Skeletal muscle cell (primary cell): Measurements from ENCODE around the gene CHN1.

ENCODE experiments used
- DNase-seq: peaks from one replicate; pipeline ENCODE4 v3.0.0-alpha.2; 2010; ENCODE audit warnings: low read depth
- H3K4me3 ChIP-seq: 2 replicates; pipeline ENCODE4 v1.5.1; 2011; ENCODE audit warnings: low read depth, mild to moderate bottlenecking, control low read depth, low read length, moderate library complexity

The CHN1 gene

DNA sequence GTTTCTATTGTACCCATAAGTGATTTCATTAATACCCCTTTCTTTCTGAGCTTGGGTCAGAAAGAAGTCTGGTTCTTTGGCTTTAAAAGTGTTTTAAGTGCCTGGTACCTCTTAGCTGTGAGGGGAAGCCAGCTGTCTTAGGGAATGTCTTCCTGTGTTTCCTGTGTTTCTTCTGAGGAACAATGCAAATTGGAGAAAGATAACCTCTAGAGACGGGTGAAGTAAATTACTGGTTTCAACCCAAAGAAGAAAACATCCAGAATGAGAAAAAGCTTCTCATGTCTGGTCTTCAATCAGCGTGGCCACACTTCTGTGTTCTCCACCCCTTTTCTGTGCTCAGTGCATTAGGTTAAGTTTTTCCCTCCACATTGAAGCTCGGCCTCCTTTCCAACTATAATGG lies 10.2 kb upstream of the CHN1 start:
- no peak overlapping the region for H3K4me3 ChIP-seq

DNA sequence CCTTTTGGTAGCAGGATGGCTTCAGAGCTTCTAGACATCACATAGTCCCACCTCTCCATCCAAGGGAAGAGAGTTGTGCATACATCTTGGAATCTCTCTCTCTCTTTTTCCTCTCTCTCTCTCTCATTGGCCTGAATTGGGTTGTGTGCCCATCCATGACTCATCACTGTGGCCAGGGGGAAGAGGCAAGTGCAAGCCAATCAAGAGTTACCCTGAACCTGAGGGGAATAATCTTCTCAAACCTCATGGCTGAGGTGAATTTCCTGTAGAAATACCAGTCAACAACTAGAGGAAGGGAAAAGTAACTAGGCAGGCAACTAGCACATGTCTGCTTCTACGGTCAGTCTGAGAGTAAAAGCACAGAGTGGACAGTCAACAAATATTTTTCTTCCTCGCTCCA lies 7.3 kb upstream of the CHN1 start:
- DNase-seq = no peak
- H3K4me3 ChIP-seq = no peak overlapping the region

More for the DNA sequence above, 10.2 kb upstream of the CHN1 start:
- DNase-seq = no peak

GRCh38 chr2:175011505-175011904 lies 6.3 kb upstream of the CHN1 start:
- no peak overlapping the region for H3K4me3 ChIP-seq
- DNase-seq = no peak

DNA sequence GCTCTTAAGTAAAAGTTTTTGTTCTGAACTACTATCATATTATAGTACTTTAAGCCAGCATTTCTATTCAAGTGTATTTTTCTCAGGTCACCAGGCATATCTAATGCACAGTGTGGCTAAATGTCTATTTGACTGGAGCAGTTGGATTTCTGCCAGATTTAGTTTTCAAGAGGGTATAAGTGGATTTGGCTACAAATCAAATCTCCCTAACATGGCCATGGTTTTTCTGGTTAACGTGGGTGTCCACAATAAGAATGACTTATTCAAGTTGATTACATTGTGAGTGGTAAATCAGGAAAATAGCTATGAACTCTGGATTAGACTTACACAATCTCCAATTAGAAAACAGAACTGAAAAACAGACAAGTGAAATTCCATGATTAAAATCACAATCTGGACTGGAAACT lies 5.7 kb upstream of the CHN1 start:
- DNase-seq = no peak
- H3K4me3 ChIP-seq = no peak overlapping the region

DNA sequence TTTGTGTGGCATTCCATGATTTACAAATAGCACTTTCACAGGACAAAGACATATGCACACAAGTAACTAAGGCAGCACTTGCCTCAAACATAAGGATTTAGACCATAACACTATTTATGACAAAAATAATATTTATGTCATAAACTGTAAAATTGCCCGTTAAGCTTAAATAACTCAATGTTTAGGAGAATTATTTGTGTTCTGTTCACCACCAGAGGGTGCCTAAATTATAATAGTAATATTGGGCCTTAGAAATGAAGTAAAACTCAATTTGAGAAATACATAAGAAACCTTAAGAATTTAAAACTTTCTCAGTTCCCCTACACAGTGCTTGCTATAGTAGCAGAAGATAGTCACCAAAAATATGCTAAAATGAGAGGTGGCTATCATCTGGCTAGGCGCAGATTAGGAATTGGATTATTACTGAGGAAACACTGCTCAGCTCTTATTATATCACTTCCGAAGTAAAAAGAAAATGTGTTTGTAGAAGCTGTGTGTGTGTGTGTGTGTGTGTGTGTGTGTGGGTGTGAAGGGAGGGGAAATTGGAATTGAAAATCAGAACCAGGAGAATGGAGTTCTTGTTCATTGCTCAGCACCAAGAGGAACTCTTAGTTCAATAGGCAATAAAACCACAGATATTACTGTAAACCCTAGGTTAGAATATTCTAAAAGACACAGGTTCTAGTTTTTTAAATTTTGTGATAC lies 4.9 kb upstream of the CHN1 start:
- no peak for DNase-seq
- no peak overlapping the region for H3K4me3 ChIP-seq

- no peak for DNase-seq
- H3K4me3 ChIP-seq = no peak overlapping the region
Observed at GRCh38 chr2:175008801-175009495, 3.8 kb upstream of the CHN1 start.

- no peak overlapping the region for H3K4me3 ChIP-seq
- DNase-seq = no peak
Observed at GRCh38 chr2:175008009-175008408, 2.8 kb upstream of the CHN1 start.

DNA sequence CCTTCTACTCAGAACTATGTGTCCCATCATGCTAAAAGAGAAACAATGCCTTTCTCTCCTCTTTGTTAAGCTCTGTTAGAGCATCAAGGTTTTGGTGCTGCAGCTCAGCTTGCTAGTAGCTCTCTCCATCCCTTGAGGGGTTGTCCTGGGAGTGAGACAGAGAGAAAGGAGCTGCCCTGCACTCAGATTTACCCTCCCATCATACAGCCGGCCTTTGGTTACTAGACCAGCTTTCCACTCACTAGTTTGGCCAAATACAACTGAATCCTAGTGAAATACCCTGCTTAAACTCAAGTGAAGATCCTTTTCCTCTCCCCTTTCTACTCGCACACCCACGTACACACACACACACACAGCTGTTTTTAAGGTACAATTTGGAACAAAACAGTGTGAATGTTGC lies 2.3 kb upstream of the CHN1 start:
- DNase-seq = no peak
- no peak overlapping the region for H3K4me3 ChIP-seq

GRCh38 chr2:175006281-175006680 lies 1.1 kb upstream of the CHN1 start:
- H3K4me3 ChIP-seq = no peak overlapping the region
- DNase-seq = no peak

DNA sequence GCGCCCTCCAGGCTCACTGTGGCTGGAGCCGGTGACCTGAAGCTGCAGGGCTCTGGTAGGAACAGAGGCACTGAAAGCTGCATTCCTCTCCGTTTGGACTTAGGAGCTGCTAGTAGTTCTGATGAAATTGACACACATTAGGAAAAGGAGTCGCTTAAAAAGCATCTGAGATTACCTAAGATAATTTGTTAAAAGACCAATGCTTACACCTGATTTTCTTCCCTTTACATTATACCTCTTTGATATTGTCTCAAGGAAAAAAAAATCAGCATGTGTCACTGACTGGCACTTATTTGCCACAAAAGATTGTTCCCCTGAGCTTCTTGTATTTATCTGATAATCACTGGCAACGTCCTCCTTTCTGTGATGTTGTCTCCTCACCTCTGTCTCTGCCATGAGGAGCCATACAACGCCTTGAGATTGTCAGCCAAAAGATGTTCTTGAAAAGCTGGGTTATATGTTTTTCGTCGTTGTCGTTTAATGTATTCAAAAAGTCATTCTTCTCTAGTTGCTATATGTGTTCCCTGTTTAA lies 618 bp upstream of the CHN1 start:
- H3K4me3 ChIP-seq = peak overlapping the region; percentile 69
- DNase-seq = no peak

DNA sequence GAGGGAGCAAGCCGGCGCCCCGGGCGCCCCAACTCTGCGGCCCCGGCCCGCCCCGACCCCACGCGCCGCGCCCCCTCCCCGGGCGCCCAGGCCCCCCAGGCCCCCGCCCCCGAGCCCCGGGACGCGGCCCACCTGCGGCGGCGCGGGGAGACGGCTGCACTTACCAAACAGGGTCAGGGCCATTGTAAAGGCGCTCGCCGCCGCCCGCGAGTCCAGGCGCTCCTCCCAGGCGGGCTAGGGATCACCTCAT lies 526 bp downstream of the CHN1 start:
- DNase-seq = no peak
- peak overlapping the region; percentile 69 for H3K4me3 ChIP-seq

GRCh38 chr2:175003875-175004729 lies 1.1 kb downstream of the CHN1 start:
- H3K4me3 ChIP-seq = peak overlapping the region; percentile 69

GRCh38 chr2:175002547-175003274 lies 2.5 kb downstream of the CHN1 start:
- DNase-seq = no peak
- no peak overlapping the region for H3K4me3 ChIP-seq

More at GRCh38 chr2:175003875-175004729, 1.1 kb downstream of the CHN1 start:
- DNase-seq = no peak

GRCh38 chr2:175001566-175001965 lies 3.6 kb downstream of the CHN1 start:
- no peak for DNase-seq
- no peak overlapping the region for H3K4me3 ChIP-seq

DNA sequence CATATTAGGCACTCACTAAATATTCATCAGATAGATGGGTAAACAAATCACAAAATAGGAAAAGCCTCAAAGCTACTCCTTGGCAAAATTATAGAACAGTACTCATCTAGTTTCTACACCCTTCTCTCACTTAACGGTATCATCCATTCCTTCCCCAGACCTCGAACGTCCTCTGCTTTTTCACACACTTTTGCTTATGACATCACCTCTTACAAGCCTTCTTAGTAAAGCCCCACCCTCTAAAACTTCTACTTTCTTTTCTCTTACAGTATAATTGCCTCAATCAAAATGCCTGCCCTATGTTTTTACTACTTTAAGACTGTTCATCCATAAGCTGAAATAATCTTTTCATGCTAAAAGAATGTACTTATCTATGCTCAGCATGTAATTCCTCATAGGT lies 8.1 kb downstream of the CHN1 start:
- DNase-seq = no peak
- no peak overlapping the region for H3K4me3 ChIP-seq

DNA sequence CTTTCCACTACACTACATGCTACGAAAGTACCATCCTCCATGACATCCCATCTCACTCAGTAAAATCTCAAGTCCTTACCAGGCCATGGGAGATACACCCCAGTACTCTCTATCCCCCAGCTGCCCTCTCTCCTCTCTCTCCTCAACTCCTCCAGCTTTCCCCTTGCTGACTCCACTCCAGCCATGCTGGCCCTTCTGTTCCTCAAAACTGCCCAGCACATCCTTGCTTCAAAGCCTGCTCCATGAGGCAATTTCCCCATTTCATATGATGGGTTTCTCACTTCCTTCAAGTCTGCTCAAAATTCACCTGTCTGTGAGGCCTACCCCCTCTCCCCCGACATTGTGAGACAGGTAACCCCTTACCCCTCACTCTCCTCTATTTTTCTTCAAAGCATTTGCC lies 8.6 kb downstream of the CHN1 start:
- H3K4me3 ChIP-seq = no peak overlapping the region
- no peak for DNase-seq

GRCh38 chr2:174994381-174994780 lies 10.8 kb downstream of the CHN1 start:
- no peak for DNase-seq
- no peak overlapping the region for H3K4me3 ChIP-seq

- H3K4me3 ChIP-seq = no peak overlapping the region
- DNase-seq = no peak
Observed at GRCh38 chr2:174992886-174993285, 12.3 kb downstream of the CHN1 start.

DNA sequence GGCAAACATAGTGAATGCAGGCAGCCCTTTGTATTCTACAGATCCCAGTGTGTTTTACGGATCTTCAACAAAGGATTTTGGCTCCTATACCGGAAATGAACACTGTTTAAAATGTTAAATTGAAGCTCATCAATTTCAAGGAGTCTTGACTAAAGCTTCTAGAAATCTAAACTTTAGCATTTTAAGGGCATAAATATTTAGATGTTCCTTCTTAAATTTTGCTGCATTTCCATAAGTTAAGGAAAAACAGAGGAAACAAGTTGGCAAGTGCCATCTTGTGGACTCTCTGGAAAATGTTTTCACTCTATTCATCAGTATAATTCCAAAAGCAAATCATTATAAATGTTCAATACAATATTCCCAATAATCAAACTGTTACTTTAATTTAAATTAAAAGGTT lies 19.6 kb downstream of the CHN1 start:
- no peak for DNase-seq
- no peak overlapping the region for H3K4me3 ChIP-seq

DNA sequence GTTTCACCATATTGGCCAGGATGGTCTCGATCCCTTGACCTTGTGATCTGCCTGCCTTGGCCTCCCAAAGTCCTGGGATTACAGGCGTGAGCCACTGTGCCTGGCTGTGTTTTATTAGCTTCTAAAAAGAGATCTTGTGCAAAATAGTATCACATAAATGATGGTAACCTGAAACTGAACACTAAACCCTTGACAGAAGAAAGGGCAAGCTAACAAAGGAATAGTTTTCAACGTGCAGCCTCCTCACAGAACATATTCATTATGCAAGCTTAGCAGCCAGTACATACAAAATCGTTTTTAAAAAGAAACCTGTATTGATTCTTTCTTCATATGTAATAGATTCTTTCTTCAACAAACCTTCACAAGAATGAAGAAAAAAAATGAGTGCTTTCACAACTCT lies 20.6 kb downstream of the CHN1 start:
- DNase-seq = no peak
- H3K4me3 ChIP-seq = no peak overlapping the region
